HG02884 (cell line): Measurements from ENCODE around the gene DDAH1.

Experiments
- ATAC-seq: cut with Tn5 transposase; IDR thresholded peaks from one replicate; pipeline ENCODE4 v1.9.1; 2021; ENCODE audit warnings: mild to moderate bottlenecking, moderate library complexity; ENCODE audit not compliant: unreplicated experiment

DDAH1 gene

DNA sequence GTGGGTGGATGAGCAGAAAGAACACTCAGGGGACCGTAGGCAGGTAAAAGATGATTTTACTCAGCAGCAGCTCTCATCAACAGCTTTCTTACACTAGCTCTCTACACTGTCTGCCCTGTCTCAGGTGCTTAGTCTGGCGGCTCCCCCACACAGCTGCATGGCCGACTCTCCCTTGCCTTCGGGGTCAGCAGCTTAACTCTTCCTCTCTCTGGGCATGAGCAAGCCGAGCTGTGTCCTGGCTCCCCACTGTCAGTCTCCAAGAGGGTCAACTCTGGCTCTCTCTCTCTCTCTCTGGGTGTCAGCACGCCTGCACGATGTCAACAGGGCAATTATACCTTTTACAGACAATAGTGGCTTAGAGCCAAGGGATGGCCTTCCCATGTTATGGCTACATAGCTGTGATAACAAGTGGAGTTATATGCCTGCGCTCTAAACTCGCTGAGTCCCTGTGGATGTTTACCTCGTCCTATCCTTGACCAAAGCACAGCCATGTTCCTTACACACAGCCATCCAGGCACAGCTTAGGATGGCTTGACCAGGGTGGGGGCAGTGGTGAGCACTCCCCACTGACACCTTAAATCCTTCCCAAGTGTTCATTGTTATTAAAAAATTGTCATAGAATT is 185.4 kb downstream of the DDAH1 start:
- ATAC-seq = no peak

DNA sequence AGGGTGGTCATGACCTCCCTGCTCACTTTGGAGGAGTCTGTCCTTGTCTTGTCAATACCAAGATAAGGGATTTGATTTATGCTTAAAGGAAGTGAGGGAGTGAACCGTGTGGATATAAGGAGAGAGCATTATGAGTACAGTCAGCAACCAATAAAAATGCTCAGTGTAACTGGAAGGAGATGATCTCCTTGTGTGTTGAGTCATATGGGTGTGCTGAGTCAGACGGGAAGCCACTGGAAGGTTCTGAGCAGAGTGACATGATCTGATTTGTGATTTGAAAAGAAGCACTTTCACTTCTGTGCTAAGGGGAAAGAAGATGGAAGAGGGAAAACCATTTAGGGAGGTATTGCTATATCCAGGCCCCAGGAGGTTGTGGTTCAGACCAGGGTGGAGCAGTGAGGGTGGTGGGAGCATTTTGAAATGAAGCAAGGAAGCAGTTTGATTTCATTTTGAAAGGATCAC is 186.1 kb downstream of the DDAH1 start:
- ATAC-seq = peak; percentile 29

DNA sequence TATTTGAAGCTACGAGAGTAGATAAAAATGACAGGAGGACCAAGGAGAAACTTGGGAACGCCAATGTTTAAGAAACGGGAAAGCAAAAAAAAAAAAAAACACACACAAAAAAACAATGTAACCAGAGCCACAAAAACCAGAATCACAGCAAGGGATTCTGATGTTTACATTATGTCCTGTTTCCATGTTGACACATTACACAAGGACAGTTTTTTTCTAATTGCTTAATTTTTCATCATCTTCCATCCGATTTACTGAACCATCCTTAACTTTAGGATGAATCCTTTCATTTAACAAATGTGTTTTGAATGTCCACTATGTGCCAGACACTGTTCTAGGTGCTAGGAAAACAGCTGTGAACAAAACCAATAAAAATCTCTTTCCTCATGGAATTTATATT is 187.2 kb downstream of the DDAH1 start:
- ATAC-seq = no peak

DNA sequence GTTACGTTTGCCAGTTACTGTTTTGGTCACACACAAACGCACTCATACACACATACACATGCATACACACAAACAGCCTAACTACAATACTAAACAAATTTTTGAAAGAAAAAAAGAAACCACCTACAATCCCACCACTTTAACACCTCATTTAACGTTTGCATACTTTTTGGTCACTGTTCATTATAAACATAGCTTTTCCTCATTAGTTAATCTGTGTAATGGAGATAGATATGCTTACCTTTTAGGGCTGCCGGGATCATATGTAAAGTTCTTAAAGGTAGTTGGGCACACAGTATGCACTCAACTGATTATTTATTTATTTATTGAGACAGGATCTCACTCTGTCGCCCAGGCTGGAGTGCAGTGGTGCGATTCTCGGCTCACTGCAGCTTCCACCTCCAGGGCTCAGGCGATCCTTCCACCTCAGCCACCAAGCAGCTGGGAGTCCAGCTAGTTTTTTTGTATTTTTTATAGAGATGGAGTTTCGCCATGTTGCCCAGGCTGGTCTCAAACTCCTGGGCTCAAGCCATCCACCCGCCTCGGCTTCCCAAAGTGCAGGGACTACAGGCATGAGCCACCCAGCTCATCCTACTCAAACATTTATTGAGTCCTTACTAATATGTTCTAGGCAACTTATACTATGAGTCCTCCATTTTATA is 187.8 kb downstream of the DDAH1 start:
- ATAC-seq = no peak

DNA sequence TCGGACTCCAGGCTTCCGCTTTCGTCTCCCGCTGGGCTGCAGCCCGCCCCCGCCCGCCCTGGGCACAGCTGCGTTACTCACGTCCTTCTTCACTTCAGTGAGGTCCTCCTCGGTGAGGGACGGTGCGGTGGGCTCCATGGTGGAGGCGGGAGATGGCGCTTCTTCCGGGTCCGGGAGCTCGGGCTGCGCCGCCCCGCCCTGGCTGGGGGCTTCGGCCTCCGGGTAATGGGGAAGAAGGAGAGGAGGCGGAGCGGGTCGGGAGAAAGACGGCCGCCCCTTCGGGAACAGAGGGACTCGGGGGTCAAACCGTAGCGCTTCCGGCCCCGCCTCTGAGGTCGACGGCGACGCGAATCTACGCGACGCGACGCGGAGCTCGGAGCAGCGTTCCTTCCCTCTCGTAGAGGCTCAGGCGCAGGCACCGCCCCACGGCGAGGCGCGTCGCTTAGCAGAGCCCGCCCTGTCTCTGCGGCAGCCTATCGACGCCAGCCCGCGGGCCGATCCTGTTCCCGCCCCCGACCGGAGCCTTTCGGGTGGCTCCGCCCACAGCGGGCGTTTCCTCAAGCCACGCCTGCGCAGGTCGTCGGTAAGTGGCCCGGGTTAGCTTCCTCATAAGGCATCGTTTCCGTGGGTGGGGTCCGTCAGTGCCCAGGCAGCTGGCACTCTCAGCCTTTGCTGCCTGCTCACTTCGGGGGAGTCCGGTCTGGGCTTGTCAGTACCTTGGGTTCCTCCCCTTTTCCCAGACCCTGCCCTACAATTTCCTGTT is 188.6 kb downstream of the DDAH1 start, which contains the start of gene BCL10:
Gene BCL10, minus strand, starts transcription at position 418 of the 763 bp plus-strand sequence. Its CDS starts 280 bp downstream, at position 138.
- ATAC-seq = peak; percentile 90

DNA sequence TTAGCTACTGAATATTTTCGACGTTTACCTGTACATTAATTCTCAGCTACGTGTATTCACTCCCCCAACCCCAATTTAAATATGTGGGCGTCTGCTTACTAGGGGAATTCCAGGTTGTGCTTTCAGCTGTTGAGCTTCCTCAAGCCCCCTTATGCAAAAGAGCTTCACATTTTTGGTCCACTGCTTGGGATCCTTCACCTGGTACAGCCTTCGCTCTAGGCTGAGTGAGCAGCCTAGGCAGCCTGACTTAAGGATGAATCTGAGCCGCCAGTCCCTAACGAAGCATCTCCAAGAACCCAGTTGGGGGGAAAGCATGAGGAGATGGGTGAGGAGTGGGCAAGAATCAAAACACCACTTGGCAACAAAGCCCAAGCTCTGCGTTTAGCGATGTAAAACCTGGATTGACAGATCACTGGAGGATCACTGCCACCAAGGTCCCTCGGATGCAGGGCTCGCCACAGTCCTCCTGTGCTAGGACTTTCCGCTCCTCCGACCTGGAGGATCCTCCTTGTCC is 189.2 kb downstream of the DDAH1 start:
- no peak for ATAC-seq

DNA sequence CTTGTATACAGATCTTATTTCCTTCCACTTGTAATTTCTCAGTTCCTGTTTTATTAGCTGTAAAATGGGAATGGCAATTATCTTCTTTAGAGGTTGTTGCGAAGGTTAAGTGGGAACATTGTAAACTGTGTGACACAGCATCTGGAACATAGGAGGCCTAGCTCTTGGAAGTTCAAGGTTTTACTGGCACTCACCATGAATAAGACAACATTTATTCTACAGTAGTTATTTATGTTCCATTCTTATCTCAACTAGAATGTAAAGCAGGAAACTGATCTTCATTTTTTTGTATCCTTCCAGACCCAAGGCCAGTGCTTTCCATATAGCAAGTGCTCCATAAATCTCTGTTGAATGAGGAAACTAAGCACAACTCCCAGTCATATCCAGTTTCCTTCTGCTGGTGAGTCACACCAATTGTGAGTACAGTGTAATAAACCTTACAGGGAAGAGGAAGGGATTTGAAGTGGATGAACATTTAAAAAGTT is 189.9 kb downstream of the DDAH1 start:
- no peak for ATAC-seq

DNA sequence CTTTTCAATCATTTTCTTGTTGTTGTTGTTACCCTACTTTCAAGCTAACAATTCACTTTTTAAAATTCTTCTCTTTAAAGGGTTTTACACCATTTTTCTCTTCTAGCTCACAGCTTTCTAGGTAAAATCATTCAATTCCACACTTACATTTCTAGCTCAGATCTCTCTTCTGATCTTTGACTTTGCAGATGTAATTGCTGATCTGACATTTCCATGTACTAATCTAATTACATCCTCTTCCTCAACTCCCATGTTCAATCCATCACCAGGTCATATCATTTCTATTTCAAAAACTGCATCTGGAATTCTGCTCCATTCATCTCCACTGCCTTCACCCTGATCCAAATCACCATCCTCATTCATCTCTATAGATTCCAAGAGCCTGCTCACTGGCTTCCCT is 191.6 kb downstream of the DDAH1 start:
- ATAC-seq = no peak

DNA sequence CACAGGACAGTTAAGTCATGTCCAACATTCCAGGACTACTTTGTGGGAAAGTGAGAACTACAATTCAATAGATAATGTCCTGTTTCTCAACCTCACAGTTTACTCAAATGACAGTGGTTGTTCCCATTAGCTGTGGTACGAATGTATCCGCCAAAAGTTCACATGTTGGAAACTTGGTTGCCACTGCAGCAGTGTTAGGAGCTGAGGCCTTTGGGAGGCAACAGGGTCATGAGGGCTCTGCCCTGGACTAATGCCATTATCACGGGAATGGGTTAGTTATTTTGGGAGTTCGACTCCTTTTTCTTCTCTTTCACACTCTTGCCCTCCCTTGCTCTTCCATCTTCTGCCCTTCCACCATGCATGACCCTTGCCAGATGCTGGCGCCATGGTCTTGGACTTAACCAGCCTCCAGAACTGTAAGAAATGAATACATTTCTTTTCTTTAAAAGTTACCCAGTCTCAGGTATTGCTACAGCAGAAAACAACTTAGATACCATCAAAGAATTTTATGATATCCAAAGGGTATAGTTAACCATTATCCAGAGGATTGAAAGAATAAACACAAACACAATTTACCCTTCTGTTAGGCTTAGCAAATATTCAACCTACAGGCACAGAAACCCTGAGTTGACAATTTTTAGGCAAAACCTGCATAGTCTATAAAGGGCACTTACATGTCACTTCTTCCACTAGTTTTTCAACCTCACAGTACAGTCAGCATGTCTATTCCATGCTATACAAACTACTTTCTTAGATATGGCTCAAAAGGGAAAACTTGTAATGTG is 196.0 kb downstream of the DDAH1 start:
- no peak for ATAC-seq
